ENCODE results near the gene DDX50.
"Not testable (repeated sequence)": the region's sequence is repeated elsewhere in the genome, so short reads cannot be mapped to it uniquely, and the experiment has no call there.

The DDX50 gene

GRCh38 chr10:68900427-68901104 lies 549 bp upstream of the DDX50 start:
- in situ Hi-C loops (cut with MboI; ENCODE audit: low sequenced_read_pairs): no loop called here

- in situ Hi-C loops (cut with MboI; ENCODE audit: low sequenced_read_pairs): no loop called here
Observed at GRCh38 chr10:68902382-68902781, 1.3 kb downstream of the DDX50 start.

GRCh38 chr10:68924593-68924992 lies 23.5 kb downstream of the DDX50 start:
- in situ Hi-C loops (cut with MboI; ENCODE audit: low sequenced_read_pairs): no loop called here

- in situ Hi-C loops (cut with MboI; ENCODE audit: low sequenced_read_pairs): no loop called here
Observed at GRCh38 chr10:68925489-68925888, 24.4 kb downstream of the DDX50 start.

- in situ Hi-C loops (cut with MboI; ENCODE audit: low sequenced_read_pairs): not testable (repeated sequence)
Observed at GRCh38 chr10:68929157-68929556, 28.0 kb downstream of the DDX50 start.

GRCh38 chr10:68929888-68930287 lies 28.8 kb downstream of the DDX50 start:
- in situ Hi-C loops (cut with MboI; ENCODE audit: low sequenced_read_pairs): not testable (repeated sequence)

GRCh38 chr10:68932860-68933259 lies 31.7 kb downstream of the DDX50 start:
- in situ Hi-C loops (cut with MboI; ENCODE audit: low sequenced_read_pairs): not testable (repeated sequence)

- in situ Hi-C loops (cut with MboI; ENCODE audit: low sequenced_read_pairs): no loop called here
Observed at GRCh38 chr10:68934994-68935393, 33.9 kb downstream of the DDX50 start.

- in situ Hi-C loops (cut with MboI; ENCODE audit: low sequenced_read_pairs): no loop called here
Observed at GRCh38 chr10:68938117-68938516, 37.0 kb downstream of the DDX50 start.

GRCh38 chr10:68938884-68939283 lies 37.8 kb downstream of the DDX50 start:
- in situ Hi-C loops (cut with MboI; ENCODE audit: low sequenced_read_pairs): no loop called here

GRCh38 chr10:68940917-68941316 lies 39.8 kb downstream of the DDX50 start:
- in situ Hi-C loops (cut with MboI; ENCODE audit: low sequenced_read_pairs): not testable (repeated sequence)

- in situ Hi-C loops (cut with MboI; ENCODE audit: low sequenced_read_pairs): no loop called here
Observed at GRCh38 chr10:68950598-68950997, 49.5 kb downstream of the DDX50 start.

GRCh38 chr10:68954904-68955303 lies 53.8 kb downstream of the DDX50 start:
- in situ Hi-C loops (cut with MboI; ENCODE audit: low sequenced_read_pairs): no loop called here

GRCh38 chr10:68955355-68955831 lies 54.3 kb downstream of the DDX50 start:
- in situ Hi-C loops (cut with MboI; ENCODE audit: low sequenced_read_pairs): no loop called here

- in situ Hi-C loops (cut with MboI; ENCODE audit: low sequenced_read_pairs): no loop called here
Observed at GRCh38 chr10:68955832-68956532, 54.9 kb downstream of the DDX50 start, which contains the start of gene DDX21. TSS of gene DDX21 (plus strand) at chr10:68956170. CDS start at chr10:68956226, 56 bp downstream.

- in situ Hi-C loops (cut with MboI; ENCODE audit: low sequenced_read_pairs): no loop called here
Observed at GRCh38 chr10:68957284-68957615, 56.1 kb downstream of the DDX50 start.

GRCh38 chr10:68957654-68958053 lies 56.5 kb downstream of the DDX50 start:
- in situ Hi-C loops (cut with MboI; ENCODE audit: low sequenced_read_pairs): no loop called here

- in situ Hi-C loops (cut with MboI; ENCODE audit: low sequenced_read_pairs): no loop called here
Observed at GRCh38 chr10:68959695-68960527, 58.8 kb downstream of the DDX50 start.

- in situ Hi-C loops (cut with MboI; ENCODE audit: low sequenced_read_pairs): no loop called here
Observed at GRCh38 chr10:68963151-68963550, 62.0 kb downstream of the DDX50 start.

- in situ Hi-C loops (cut with MboI; ENCODE audit: low sequenced_read_pairs): no loop called here
Observed at GRCh38 chr10:68973975-68974374, 72.9 kb downstream of the DDX50 start.

- in situ Hi-C loops (cut with MboI; ENCODE audit: low sequenced_read_pairs): not testable (repeated sequence)
Observed at GRCh38 chr10:68975936-68976473, 74.9 kb downstream of the DDX50 start.
